ENCODE data around the gene FAXDC2.
"Not testable (repeated sequence)": the region's sequence is repeated elsewhere in the genome, so short reads cannot be mapped to it uniquely, and the experiment has no call there.

Gene FAXDC2

GRCh38 chr5:154829589-154830218 is 20.7 kb downstream of the FAXDC2 start:
- no peak for DNase-seq

DNA sequence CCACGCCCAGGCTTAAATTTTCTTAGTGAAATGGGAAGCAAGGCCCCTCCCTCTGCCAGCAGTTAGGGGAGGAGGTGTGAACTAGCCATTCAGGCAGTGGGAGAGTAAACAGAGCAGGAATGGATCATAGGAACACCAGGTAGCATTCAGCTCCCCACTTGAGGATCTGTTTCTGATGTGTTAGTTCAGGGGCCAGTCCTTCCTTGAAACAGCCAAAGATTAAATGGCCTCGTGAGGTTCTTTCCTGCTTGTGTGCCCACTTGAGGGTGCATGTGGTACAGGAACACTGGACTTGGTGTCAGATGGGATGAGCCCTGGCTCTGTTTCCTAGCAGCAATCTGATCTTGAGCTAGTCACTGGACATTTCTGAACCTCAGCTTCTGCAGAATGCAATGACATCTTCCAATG is 21.2 kb downstream of the FAXDC2 start:
- DNase-seq = no peak

DNA sequence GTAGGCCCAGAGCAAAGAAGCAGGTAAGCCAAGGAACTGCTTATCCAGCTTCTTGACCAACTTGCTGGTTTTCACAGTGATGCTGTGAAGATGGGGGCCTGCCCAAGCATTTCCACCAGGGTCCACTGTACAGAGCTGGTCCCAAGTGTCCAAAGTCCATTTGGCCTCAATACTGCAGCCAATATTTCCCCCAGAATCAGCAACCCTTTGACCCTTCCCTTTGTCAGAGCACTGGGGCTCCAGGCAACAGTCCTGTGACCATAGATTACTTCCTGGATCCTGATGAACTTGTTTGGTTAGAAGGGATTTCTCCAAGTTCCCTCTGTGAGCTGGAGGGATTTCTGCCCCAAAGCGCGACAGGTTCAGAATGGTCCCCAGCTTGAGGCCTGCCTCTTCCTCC is 26.3 kb downstream of the FAXDC2 start:
- no peak for DNase-seq

GRCh38 chr5:154823605-154824004 is 26.8 kb downstream of the FAXDC2 start:
- DNase-seq = no peak

DNA sequence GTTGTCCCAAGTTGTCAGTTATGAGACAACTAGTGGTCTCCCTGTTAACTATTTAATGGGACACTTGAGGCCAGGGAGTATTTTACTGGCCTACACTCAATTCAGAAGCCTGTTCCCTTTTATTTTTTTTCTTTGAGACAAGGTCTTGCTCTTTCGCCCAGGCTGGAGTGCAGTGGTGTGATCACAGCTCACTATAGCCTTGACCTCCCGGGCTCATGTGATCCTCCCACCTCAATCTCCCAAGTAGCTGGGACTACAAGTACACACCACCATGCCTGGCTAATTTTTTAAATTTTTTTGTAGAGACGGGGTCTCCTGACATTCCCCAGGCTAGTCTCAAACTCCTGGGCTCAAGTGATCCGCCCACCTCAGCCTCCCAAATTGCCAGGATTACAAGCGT is 27.5 kb downstream of the FAXDC2 start:
- not testable (repeated sequence) for DNase-seq

DNA sequence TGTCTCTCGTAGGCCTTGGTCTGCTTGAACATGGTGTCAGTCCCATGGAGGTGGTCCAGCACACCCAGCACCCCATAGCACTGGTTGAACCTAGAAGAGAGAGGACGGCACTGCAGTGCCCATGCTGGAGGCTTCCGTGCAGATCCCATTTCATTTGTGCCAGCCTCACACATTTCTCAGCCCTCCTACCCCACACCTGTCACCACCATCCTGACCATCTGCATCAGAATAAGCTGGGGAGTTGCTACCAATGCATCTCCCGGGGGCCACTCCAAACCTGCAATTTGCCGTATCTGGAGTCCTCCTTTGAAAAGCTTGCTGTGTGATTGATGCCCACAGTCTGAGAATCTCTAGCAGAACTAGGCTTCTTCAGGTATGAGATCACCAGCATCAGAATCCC is 30.0 kb downstream of the FAXDC2 start:
- DNase-seq = no peak

DNA sequence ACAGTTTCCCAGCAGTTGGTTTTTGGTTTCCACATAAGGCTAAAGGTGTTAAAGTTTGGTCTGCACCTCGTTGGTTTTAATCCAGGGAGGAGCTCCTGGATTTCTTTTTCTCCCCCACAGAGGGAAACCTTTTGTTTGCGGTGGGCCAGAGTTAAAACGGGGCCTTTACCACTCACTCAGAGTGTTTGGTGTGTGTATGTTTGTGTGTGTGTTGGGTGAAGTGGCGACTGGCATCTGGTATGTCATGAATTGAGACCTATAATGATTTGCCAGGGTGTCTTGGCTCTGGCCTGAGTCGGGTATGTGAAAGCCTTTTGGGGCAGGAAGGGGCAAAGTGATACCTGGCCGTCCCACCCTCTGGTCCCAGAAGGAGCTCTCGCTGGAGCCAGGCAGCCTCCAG is 30.9 kb downstream of the FAXDC2 start:
- no peak for DNase-seq

- no peak for DNase-seq
These were observed 31.8 kb downstream of the FAXDC2 start for GRCh38 chr5:154818471-154819116.

GRCh38 chr5:154817815-154818214 is 32.6 kb downstream of the FAXDC2 start:
- no peak for DNase-seq

GRCh38 chr5:154816891-154817492 is 33.4 kb downstream of the FAXDC2 start:
- no peak for DNase-seq

- DNase-seq = no peak
These were observed 34.6 kb downstream of the FAXDC2 start for GRCh38 chr5:154815684-154816247.

DNA sequence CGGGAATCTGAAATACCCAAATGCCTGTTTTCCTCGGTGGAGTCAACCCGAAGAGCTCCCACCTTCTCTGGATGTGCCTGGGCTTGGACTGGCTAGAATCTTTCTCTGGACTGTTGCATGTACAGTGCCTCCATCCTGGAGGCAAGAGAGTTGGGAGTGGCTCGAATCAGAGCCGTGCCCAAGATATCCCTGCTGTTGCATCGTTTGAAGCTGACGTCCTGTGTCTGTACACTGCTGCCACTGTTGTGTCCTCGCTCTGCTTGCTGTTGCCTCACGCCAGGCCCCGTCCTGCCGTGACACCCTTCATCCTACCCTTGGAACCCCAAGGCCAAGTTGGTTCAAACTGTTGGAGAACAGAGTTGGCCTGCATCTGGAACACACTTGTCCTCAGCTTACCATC is 35.4 kb downstream of the FAXDC2 start:
- no peak for DNase-seq

- no peak for DNase-seq
These were observed 36.7 kb downstream of the FAXDC2 start for GRCh38 chr5:154813736-154814135.

- DNase-seq = no peak
These were observed 37.2 kb downstream of the FAXDC2 start for GRCh38 chr5:154813158-154813557.

GRCh38 chr5:154811653-154812465 is 38.5 kb downstream of the FAXDC2 start:
- DNase-seq = no peak

DNA sequence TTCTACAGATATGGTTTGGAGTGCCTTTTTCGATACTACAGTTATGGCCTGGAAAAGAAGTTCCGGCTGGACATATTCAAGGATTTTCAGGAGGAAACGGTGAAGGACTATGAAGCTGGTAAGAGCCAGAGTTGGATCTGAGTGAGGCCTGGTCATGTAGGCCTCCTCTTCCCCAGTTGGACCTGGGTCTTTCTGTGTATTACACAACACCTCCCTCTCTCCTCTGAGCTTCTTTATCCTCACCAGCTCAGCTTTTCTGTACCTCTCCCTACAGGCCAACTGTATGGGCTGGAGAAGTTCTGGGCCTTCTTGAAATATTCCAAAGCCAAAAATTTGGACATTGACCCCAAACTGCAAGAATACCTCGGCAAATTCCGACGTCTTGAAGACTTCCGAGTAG is 39.2 kb downstream of the FAXDC2 start:
- no peak for DNase-seq

DNA sequence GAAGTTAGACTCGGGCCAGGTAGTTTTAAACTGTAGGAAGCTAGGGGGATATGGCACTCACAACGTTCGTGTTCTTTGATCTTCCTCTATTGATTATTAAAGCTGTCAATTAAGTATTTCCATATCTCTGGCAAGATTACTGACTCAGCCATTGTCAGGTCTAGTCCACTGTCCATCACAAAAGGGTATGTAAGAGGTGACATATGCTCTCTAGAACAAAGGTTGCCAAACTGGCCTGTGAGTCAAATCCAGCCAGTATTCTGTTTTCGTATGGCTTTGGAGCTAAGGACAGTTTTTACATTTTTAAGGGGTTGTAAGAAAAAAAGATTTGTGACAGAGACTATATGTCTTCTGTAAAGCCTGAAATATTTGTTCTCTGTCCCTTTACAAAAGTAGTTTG is 44.2 kb downstream of the FAXDC2 start:
- no peak for DNase-seq

GRCh38 chr5:154802050-154802449 is 48.4 kb downstream of the FAXDC2 start:
- DNase-seq = no peak

DNA sequence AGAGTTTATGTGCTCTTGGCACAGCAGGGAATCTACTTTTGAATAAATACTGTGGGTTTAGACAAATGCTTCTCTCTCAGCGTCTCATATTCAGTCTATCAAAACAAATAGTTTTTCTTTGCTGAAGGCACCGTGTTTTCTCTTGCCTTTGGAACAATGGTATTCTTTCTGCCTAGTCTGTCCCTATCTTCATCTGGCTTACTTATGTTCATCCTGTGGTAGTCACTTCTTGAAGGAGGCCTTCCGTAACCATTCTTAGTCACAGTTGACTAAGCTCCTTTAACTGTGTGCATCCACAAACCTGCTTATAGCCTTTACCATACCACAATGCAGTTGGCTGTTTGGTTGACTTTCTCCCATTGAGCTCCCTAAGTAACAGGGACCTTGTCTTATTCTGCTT is 49.3 kb downstream of the FAXDC2 start:
- no peak for DNase-seq

GRCh38 chr5:154800582-154800981 is 49.8 kb downstream of the FAXDC2 start:
- no peak for DNase-seq

DNA sequence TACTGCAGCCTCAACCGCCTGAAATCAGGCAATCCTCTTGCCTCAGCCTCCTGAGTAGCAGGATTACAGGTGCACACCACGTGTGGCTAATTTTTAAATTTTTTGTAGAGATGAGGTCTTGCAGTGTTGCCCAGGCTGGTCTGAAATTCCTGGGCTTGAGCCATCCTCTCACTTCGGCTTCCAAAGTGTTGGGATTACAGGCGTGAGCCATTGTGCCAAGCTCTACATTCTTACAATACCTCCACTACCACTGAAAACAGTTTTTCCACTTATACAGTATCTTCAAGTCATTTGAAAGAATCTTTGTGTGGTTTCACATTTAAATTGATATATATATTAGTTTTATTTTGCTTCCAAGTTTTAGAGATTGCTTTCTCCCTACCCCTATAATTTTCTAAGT is 52.6 kb downstream of the FAXDC2 start:
- no peak for DNase-seq

GRCh38 chr5:154795235-154795596 is 55.2 kb downstream of the FAXDC2 start:
- no peak for DNase-seq

GRCh38 chr5:154794525-154795234 is 55.7 kb downstream of the FAXDC2 start:
- no peak for DNase-seq

All from NCI-H1092 treated with DMSO at 0.1 percent for 48 hours (cell line).